Measurements from ENCODE around the gene TMEM130.

TMEM130 gene

GRCh38 chr7:98841179-98841997, 28.4 kb downstream of the TMEM130 start:
- peak; percentile 56 for DNase-seq

GRCh38 chr7:98840722-98841121, 29.1 kb downstream of the TMEM130 start:
- DNase-seq, result no peak

GRCh38 chr7:98840096-98840495, 29.7 kb downstream of the TMEM130 start:
- DNase-seq, result no peak

- no peak for DNase-seq
These were observed 32.2 kb downstream of the TMEM130 start for GRCh38 chr7:98837630-98837972.

GRCh38 chr7:98836811-98837629, 32.8 kb downstream of the TMEM130 start:
- DNase-seq, result peak; percentile 63

- DNase-seq, result no peak
These were observed 34.9 kb downstream of the TMEM130 start for GRCh38 chr7:98834949-98835348.

- DNase-seq, result no peak
These were observed 36.8 kb downstream of the TMEM130 start for GRCh38 chr7:98833022-98833421.

GRCh38 chr7:98831641-98832221, 38.1 kb downstream of the TMEM130 start:
- DNase-seq, result no peak

GRCh38 chr7:98830972-98831548, 38.8 kb downstream of the TMEM130 start:
- DNase-seq, result no peak

- no peak for DNase-seq
These were observed 41.4 kb downstream of the TMEM130 start for GRCh38 chr7:98828368-98828767.

GRCh38 chr7:98827258-98827657, 42.6 kb downstream of the TMEM130 start:
- no peak for DNase-seq

GRCh38 chr7:98826811-98827231, 43.0 kb downstream of the TMEM130 start:
- no peak for DNase-seq

GRCh38 chr7:98826387-98826786, 43.4 kb downstream of the TMEM130 start:
- DNase-seq, result no peak

- DNase-seq, result no peak
These were observed 46.6 kb downstream of the TMEM130 start for GRCh38 chr7:98823226-98823625.

- DNase-seq, result no peak
These were observed 48.5 kb downstream of the TMEM130 start for GRCh38 chr7:98821348-98821747.

- DNase-seq, result no peak
These were observed 52.7 kb downstream of the TMEM130 start for GRCh38 chr7:98816967-98817710.

- DNase-seq, result no peak
These were observed 53.6 kb downstream of the TMEM130 start for GRCh38 chr7:98816241-98816640.

GRCh38 chr7:98815313-98815712, 54.5 kb downstream of the TMEM130 start:
- DNase-seq, result no peak

GRCh38 chr7:98811299-98811698, 58.5 kb downstream of the TMEM130 start:
- DNase-seq, result no peak

- DNase-seq, result no peak
These were observed 59.5 kb downstream of the TMEM130 start for GRCh38 chr7:98810153-98810802.

GRCh38 chr7:98808751-98809460, 60.9 kb downstream of the TMEM130 start:
- no peak for DNase-seq
